ENCODE data around the gene SNRPD2. TPM values are rescaled to one million over a fixed set of nuclear protein-coding genes. Genes with fewer than 3 reads are reported as not detected.

SNRPD2 gene
- polyA plus RNA-seq, 2 of the 4 experiments (the other 2 are of a cell fraction), result 811 to 1,002 TPM

GRCh38 chr19:45641274-45642105, 50.3 kb downstream of the SNRPD2 start:
- ATAC-seq, result peak; percentile 44 to 69
- WGBS (ENCODE audit: missing lambda C conversion rate), result 2% methylated on average over 35 of the region's 40 CpGs
- TF ChIP-seq HDAC2 (IDR thresholded peaks at IDR 0.05), result 0 out of 2 replicates have a peak, but pooled peaks have one; percentile 11
- TF ChIP-seq, protein P1, sequence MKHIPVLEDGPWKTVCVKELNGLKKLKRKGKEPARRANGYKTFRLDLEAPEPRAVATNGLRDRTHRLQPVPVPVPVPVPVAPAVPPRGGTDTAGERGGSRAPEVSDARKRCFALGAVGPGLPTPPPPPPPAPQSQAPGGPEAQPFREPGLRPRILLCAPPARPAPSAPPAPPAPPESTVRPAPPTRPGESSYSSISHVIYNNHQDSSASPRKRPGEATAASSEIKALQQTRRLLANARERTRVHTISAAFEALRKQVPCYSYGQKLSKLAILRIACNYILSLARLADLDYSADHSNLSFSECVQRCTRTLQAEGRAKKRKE (CRISPR knock-in tag; IDR thresholded peaks at IDR 0.05; ENCODE audit: low read depth), result no peak
- TF ChIP-seq EHF (CRISPR knock-in tag; IDR thresholded peaks at IDR 0.05), result peak; percentile 65; the same call in 1 of the 2 replicates
- TF ChIP-seq JUN (IDR thresholded peaks at IDR 0.05), result peak in 1 of 2 experiments; percentile 11; a peak in 1 of 5 replicates
- TF ChIP-seq TP53 (CRISPR knock-in tag; IDR thresholded peaks at IDR 0.05), result peak; percentile 88; the same call in 1 of the 2 replicates
- no peak for TF ChIP-seq ESRRA (IDR thresholded peaks at IDR 0.05; ENCODE audit: borderline replicate concordance, low read length)
- TF ChIP-seq CEBPB (IDR thresholded peaks at IDR 0.05), result no peak
- TF ChIP-seq PHF8 (IDR thresholded peaks at IDR 0.05; ENCODE audit: borderline replicate concordance, low read depth), result 0 out of 2 replicates have a peak, but pooled peaks have one; percentile 34
- peak; percentile 62; the same call in 1 of the 2 replicates for TF ChIP-seq TFCP2L1 (CRISPR knock-in tag; IDR thresholded peaks at IDR 0.05)
- TF ChIP-seq MYC (IDR thresholded peaks at IDR 0.05; ENCODE audit: borderline replicate concordance, low read length), result no peak; the same call in 1 of the 2 replicates
- no peak for TF ChIP-seq FOSB (CRISPR knock-in tag; IDR thresholded peaks at IDR 0.05)
- TF ChIP-seq NFE2L2 (conservative IDR thresholded peaks at IDR 0.05; ENCODE audit: low read length), result no peak
- no peak for TF ChIP-seq POLR2AphosphoS2 (conservative IDR thresholded peaks at IDR 0.05; ENCODE audit: low read length)
- TF ChIP-seq ZNF302 (CRISPR knock-in tag; IDR thresholded peaks at IDR 0.05), result no peak
- TF ChIP-seq BCL3 (IDR thresholded peaks at IDR 0.05), result no peak
- no peak for TF ChIP-seq EHMT2 (IDR thresholded peaks at IDR 0.05; ENCODE audit: low read depth)
- TF ChIP-seq, protein P2, sequence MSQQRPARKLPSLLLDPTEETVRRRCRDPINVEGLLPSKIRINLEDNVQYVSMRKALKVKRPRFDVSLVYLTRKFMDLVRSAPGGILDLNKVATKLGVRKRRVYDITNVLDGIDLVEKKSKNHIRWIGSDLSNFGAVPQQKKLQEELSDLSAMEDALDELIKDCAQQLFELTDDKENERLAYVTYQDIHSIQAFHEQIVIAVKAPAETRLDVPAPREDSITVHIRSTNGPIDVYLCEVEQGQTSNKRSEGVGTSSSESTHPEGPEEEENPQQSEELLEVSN (IDR thresholded peaks at IDR 0.05; ENCODE audit: borderline replicate concordance, low read depth), result peak; percentile 82
- 0 out of 2 replicates have a peak, but pooled peaks have one; percentile 19 for TF ChIP-seq RFX5 (IDR thresholded peaks at IDR 0.05)
- TF ChIP-seq MAX (IDR thresholded peaks at IDR 0.05), result peak; percentile 92
- 0 out of 2 replicates have a peak, but pooled peaks have one; percentile 19 for TF ChIP-seq HMGXB4 (CRISPR knock-in tag; IDR thresholded peaks at IDR 0.05; ENCODE audit: borderline replicate concordance)
- TF ChIP-seq HOXB13 (CRISPR knock-in tag; IDR thresholded peaks at IDR 0.05; ENCODE audit: low read depth), result peak; percentile 55; the same call in 1 of the 2 replicates
- no peak for TF ChIP-seq RNF2 (IDR thresholded peaks at IDR 0.05; ENCODE audit: borderline replicate concordance, low read depth)
- peak; percentile 18; the same call in 1 of the 2 replicates for TF ChIP-seq USF2 (IDR thresholded peaks at IDR 0.05)
- peak overlapping the region; percentile 51 for H3K4me3 ChIP-seq
- ChIA-PET CTCF (interaction anchor here (0.6 to 15.1 kb wide), 65 partner anchors 11 to 239 kb away, joined by 3 to 437 read pairs (median 9); partner anchors contain the start of genes FOSB, GIPR, GPR4 and OPA3), POLR2A (interaction anchor here (0.5 to 2.9 kb wide), 22 partner anchors 9 to 455 kb away, joined by 3 to 25 read pairs (median 6); partner anchors contain the start of genes OPA3, QPCTL, SNRPD2 and VASP)
- H3K9me3 ChIP-seq, result no peaks in the 10 kb centered on the region
- peak; percentile 97 to 98 for DNase-seq (ENCODE audit: low read depth in 1 of 2, low spot score in 1 of 2)
- peak overlapping the region; percentile 88 to 90 for H3K27ac ChIP-seq
- FAIRE-seq, result peak; percentile 91
- H3K4me2 ChIP-seq, result peak overlapping the region; percentile 96
- H3K4me1 ChIP-seq, result peaks cover 49% of the 10 kb centered on the region

Measured in A549 (cell line).